HUES64 (cell line): Measurements from ENCODE around the gene WDR72.

Experiments
- H3K27ac ChIP-seq: 2 replicates; pipeline ENCODE4 v1.7.0; 2013; ENCODE audit warnings: low read depth, low read length, inconsistent platforms
- H3K27me3 ChIP-seq: 2 replicates; pipeline ENCODE4 v1.6.1; 2013; ENCODE audit warnings: mild to moderate bottlenecking, low read length; ENCODE audit not compliant: insufficient read depth
- H3K36me3 ChIP-seq: 2 replicates; pipeline ENCODE4 v1.6.1; 2013; ENCODE audit warnings: mild to moderate bottlenecking, low read length; ENCODE audit not compliant: insufficient read depth
- H3K4me1 ChIP-seq: 2 replicates; pipeline ENCODE4 v1.6.1; 2013; ENCODE audit warnings: mild to moderate bottlenecking, low read length, moderate library complexity; ENCODE audit not compliant: insufficient read depth
- H3K4me3 ChIP-seq: 2 replicates; pipeline ENCODE4 v1.5.1; 2013; ENCODE audit warnings: mild to moderate bottlenecking, low read length, moderate library complexity
- H3K9ac ChIP-seq: 2 replicates; pipeline ENCODE4 v1.6.1; 2013; ENCODE audit warnings: mild to moderate bottlenecking, low read depth, low read length
- H3K9me3 ChIP-seq: 2 replicates; pipeline ENCODE4 v1.6.1; 2013; ENCODE audit warnings: low read depth, low read length; ENCODE audit not compliant: insufficient read depth
- WGBS: fragments of 150-250, 120-280 bp; methylation state at CpG from one replicate; pipeline ENCODE4 v1.1.7; 2013; ENCODE audit warnings: missing lambda C conversion rate; 5-methylcytosine and 5-hydroxymethylcytosine counted together

Gene WDR72

DNA sequence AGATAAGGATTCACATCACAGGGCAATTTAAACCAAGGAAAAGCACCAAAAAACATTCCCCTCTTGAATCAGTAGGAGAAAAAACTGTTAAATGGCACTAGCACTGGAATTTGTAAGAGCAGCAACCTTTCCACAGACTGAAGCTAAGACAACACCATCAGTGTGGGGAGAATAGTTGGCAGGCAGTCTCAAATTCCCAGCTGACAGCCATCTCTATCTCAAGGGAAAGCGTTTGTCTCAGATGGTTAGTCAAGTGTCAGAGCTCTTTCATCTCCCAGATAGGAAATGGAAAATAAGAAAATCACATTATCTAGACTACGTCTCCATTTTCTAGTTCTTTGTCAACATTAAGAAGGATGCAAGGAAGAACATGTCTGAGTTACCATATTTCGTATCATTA, 228.7 kb downstream of the WDR72 start:
- Histone ChIP-seq H3K27ac (no peak overlapping the region), H3K36me3 (no peaks in the 10 kb centered on the region), H3K4me3 (no peak overlapping the region), H3K9ac (no peak overlapping the region), H3K9me3 (no peaks in the 10 kb centered on the region), H3K27me3 (no peaks in the 10 kb centered on the region), H3K4me1 (no peaks in the 10 kb centered on the region)
- WGBS = 100% methylated on average over 2 of the region's 3 CpGs

DNA sequence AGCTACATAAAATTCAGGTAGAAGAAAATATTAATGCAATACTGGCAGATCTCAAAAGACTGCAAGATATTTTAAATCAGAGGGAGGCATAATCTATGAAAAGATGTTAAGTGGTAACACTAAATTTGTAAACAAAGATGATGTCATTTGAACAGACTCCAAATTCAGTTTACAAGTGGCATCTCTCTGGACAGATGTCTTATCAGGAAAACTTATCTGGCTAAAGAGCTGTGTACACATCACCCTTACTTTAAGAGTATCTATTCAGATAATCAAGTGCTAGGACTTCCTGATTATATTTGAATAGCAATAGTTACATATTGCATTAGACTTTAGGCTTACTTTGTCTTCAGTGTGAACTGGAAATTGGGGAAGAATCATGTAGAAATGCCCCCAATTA, 231.5 kb downstream of the WDR72 start:
- Histone ChIP-seq H3K27me3 (no peaks in the 10 kb centered on the region), H3K4me1 (no peaks in the 10 kb centered on the region; the same call in 1 of the 2 replicates), H3K9ac (no peak overlapping the region)

DNA sequence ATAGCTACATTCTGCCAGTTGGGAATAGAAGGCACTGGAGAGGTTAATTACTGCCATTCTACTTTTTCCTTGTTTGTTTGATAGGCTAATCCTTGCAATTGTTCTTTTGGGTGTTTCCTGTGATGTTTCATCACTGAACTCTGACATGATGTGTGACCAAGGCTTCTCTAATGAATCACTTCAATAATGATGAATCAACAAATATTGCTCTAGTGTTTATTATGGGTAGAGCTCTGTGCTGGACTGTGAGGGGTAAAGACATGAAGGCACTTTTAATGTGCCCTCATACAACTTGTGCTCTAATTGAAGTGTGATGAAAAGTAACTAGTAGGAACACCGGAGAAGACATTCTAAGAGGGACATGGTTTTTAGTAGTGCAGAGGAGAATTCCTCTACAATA, 233.6 kb downstream of the WDR72 start:
- no peaks in the 10 kb centered on the region for H3K27me3 ChIP-seq
- no peaks in the 10 kb centered on the region; the same call in 1 of the 2 replicates for H3K4me1 ChIP-seq
- 57% methylated on average over 1 of the region's 1 CpG for WGBS
- no peak overlapping the region for H3K27ac ChIP-seq
- H3K4me3 ChIP-seq = no peak overlapping the region
- no peaks in the 10 kb centered on the region for H3K9me3 ChIP-seq
- H3K9ac ChIP-seq = no peak overlapping the region
- no peaks in the 10 kb centered on the region for H3K36me3 ChIP-seq

More for the DNA sequence above, 231.5 kb downstream of the WDR72 start:
- H3K9me3 ChIP-seq = no peaks in the 10 kb centered on the region
- no peak overlapping the region for H3K27ac ChIP-seq
- H3K4me3 ChIP-seq = no peak overlapping the region
- no peaks in the 10 kb centered on the region for H3K36me3 ChIP-seq

DNA sequence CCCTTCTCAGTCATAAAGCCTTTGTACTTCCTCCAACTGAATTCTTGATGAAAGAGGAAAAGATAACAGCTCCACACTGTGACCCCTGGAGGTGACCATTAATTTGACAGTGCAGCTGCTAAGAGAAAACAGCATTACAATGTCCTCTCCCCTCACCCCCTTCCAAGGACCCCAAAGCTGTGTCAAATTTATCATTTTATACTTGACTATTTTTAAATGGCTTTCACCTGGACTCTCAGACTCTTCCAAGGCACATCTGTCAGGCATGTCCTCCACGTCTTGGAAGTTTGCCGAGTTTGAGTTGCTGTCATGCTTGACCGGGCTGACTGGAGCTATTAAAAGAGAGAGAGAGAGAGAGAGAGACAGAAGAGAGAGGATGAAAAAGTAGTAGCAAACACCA, 236.5 kb downstream of the WDR72 start:
- 86% methylated on average over 3 of the region's 3 CpGs for WGBS

DNA sequence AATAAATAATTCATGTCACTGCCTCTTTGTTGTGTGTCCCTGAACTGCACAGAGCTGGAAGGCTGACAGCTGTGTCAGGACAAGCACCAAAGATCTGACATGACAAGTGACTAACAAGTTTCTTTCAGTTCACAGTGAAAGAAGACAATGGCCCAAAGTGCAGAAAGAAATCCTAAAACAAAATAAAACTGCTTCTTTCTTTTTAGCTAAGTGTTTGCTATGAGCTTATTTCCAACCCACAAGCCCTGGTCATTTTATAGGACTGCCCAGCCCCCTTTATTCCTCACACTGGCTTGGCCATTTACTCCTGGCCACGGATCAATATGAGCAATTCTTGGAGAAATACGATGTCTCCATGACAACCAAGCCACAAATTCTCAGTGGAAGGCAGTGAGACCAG, 238.5 kb downstream of the WDR72 start:
- Histone ChIP-seq H3K4me1 (no peaks in the 10 kb centered on the region; the same call in 1 of the 2 replicates), H3K27me3 (no peaks in the 10 kb centered on the region), H3K4me3 (no peak overlapping the region), H3K9ac (no peak overlapping the region), H3K27ac (no peak overlapping the region), H3K36me3 (no peaks in the 10 kb centered on the region), H3K9me3 (no peaks in the 10 kb centered on the region)
- 88% methylated on average over 2 of the region's 2 CpGs for WGBS

More for the DNA sequence above, 236.5 kb downstream of the WDR72 start:
- H3K4me1 ChIP-seq = no peaks in the 10 kb centered on the region; the same call in 1 of the 2 replicates
- H3K27me3 ChIP-seq = no peaks in the 10 kb centered on the region
- no peaks in the 10 kb centered on the region for H3K36me3 ChIP-seq
- no peak overlapping the region for H3K9ac ChIP-seq
- no peak overlapping the region for H3K27ac ChIP-seq
- H3K9me3 ChIP-seq = no peaks in the 10 kb centered on the region
- no peak overlapping the region for H3K4me3 ChIP-seq

DNA sequence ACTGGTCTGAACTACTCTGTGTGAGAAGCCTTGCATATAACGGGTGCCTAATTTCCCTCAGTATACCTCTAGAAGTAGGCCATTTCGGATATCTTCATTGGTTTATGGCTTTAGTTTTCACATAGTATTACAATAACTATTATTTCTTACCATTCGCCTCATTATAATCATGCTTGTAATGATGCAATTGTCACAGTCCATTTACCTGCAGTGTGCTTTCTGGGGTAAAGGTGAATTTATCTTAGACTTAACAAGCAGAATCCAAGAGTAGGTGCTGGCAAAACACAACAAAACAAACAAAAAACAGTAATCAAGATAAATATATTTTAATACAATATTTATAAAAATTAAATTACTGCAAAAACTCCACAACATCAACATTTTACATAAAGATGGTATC, 246.0 kb downstream of the WDR72 start:
- Histone ChIP-seq H3K9ac (no peak overlapping the region), H3K9me3 (no peaks in the 10 kb centered on the region), H3K4me1 (no peaks in the 10 kb centered on the region), H3K27ac (no peak overlapping the region), H3K36me3 (no peaks in the 10 kb centered on the region), H3K27me3 (no peaks in the 10 kb centered on the region), H3K4me3 (no peak overlapping the region)
- WGBS = 96% methylated on average over 2 of the region's 3 CpGs

DNA sequence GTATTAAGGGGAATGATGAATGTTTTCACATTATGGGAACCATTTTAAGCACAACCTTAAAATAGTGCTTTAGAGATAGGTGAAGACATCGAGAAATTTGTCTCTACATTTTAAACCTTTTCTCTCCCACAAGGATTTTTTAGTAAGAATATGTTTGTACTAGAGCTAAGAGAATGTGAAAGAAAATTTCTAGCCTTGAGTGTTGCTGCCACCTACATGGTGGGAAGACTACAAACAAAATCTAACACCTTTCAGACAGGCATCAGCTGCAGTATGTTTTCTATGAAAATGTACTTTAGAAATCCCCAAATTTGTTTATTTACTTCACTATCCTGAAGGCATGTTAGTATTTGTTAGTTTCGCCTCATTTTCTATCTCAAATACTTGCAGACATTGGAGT, 247.4 kb downstream of the WDR72 start:
- Histone ChIP-seq H3K27me3 (no peaks in the 10 kb centered on the region), H3K4me1 (no peaks in the 10 kb centered on the region), H3K36me3 (no peaks in the 10 kb centered on the region), H3K9me3 (no peaks in the 10 kb centered on the region), H3K27ac (no peak overlapping the region), H3K4me3 (no peak overlapping the region), H3K9ac (no peak overlapping the region)
- WGBS = no CpG with 5 or more reads among the region's 2 CpGs

DNA sequence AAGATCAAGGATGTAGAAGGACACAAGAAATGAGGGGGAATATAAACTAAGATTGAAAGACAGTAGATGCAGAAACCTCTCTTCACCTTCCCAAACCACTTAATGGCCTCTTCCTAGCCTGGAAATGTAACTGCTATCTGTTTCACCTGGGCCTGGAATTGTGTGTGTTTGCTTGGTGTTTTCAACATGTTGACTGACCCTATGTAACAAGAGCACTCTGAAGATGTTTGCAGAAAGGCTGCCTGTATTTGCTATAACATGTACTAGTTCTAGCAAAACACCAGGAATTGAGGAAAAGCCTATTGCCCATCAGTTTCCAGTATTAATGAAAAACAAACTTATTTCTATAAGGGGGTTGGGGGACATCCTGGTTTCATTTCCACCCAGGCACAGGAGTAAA, 248.3 kb downstream of the WDR72 start:
- H3K9me3 ChIP-seq = no peaks in the 10 kb centered on the region
- no peaks in the 10 kb centered on the region for H3K36me3 ChIP-seq
- no peak overlapping the region for H3K9ac ChIP-seq
- no peak overlapping the region for H3K4me3 ChIP-seq
- no peaks in the 10 kb centered on the region for H3K4me1 ChIP-seq
- no peak overlapping the region for H3K27ac ChIP-seq
- H3K27me3 ChIP-seq = no peaks in the 10 kb centered on the region

DNA sequence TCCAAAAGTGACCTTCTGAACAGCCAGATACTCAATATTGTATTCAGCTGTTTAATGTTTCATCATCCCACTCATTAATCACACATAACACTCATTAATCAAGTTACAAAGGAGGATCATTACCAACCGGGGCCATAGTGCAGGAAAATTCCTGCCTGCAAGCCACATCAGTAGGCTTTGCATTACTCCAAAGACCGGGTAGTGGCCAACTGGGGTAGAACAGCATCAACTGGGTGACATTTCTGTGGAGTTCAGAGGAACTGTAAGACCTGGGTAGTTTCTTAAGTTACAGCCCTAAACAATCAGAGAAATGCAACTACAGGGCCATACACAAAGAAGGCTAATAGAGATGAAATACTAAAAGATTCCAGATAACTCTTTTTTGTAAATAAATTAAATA, 253.1 kb downstream of the WDR72 start:
- Histone ChIP-seq H3K36me3 (no peaks in the 10 kb centered on the region), H3K4me1 (no peaks in the 10 kb centered on the region), H3K9ac (no peak overlapping the region), H3K9me3 (no peaks in the 10 kb centered on the region), H3K4me3 (no peak overlapping the region), H3K27me3 (no peaks in the 10 kb centered on the region), H3K27ac (no peak overlapping the region)
- 92% methylated on average over 2 of the region's 2 CpGs for WGBS

DNA sequence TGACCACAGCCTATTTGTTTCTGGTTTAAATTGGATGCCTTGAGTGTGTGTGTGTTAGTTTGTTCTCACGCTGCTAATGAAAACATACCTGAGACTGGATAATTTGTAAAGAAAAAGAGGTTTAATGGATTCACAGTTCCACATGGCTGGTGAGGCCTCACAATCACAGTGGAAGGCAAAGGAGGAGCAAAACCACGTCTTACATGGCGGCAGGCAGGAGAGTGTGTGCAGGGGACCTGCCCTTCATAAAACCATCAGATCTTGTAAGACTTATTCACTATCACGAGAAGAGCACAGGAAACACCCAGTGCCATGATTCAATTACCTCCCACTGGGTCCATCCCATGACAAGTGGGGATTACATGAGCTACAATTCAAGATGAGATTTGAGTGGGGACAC, 260.5 kb downstream of the WDR72 start:
- Histone ChIP-seq H3K27me3 (no peaks in the 10 kb centered on the region), H3K9me3 (no peaks in the 10 kb centered on the region), H3K4me3 (no peak overlapping the region), H3K36me3 (no peaks in the 10 kb centered on the region), H3K9ac (no peak overlapping the region), H3K4me1 (no peaks in the 10 kb centered on the region), H3K27ac (no peak overlapping the region)
- 93% methylated on average over 4 of the region's 4 CpGs for WGBS

DNA sequence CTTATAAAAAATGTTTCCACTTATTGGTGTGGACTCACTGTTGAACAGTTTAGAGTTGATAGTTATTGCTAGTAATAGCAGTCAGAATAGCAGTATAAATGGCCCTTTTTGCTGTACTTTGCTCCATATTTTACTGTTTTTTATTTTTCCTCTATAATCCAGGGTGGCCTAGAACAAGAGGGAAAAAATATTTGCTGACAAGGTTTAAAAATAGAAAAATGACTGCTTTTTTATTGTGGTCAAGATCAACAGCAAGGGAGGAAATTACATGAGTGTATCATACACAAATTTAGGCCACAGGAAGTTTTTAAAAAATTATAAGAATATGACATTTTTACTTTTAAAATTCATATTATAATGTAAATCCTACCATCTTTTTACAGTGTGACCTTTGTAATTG, 269.1 kb downstream of the WDR72 start:
- no peak overlapping the region for H3K9ac ChIP-seq
- no peaks in the 10 kb centered on the region for H3K4me1 ChIP-seq
- H3K4me3 ChIP-seq = no peak overlapping the region
- no peaks in the 10 kb centered on the region for H3K36me3 ChIP-seq
- no peaks in the 10 kb centered on the region for H3K27me3 ChIP-seq
- no peaks in the 10 kb centered on the region for H3K9me3 ChIP-seq
- no peak overlapping the region for H3K27ac ChIP-seq

DNA sequence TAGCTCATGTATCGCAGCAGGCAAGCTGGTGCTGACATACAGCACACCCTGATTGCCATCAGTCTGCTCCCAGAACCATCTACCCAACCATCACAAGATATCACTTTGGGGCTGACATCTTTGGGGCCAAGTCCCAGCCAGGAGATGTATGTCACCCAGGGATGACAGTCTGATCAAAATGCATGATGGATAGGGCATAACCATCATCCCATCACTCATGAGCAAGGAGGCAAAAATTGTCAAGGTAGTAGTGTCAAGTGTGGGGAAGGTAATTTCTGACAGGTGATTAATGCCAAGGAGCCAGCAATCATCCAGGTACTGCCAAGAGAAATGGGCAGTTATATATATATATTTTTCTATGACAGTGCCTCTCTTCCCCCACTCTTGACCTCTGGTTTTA, 277.4 kb downstream of the WDR72 start:
- H3K27me3 ChIP-seq = no peaks in the 10 kb centered on the region
- WGBS = 91% methylated on average over 1 of the region's 1 CpG
- H3K9ac ChIP-seq = no peak overlapping the region
- H3K4me1 ChIP-seq = no peaks in the 10 kb centered on the region
- no peak overlapping the region for H3K4me3 ChIP-seq
- no peaks in the 10 kb centered on the region for H3K36me3 ChIP-seq
- H3K9me3 ChIP-seq = no peaks in the 10 kb centered on the region
- H3K27ac ChIP-seq = no peak overlapping the region
